NCI-H2227 (cell line): Measurements from ENCODE around the gene DNAJC15.

ENCODE experiments used
- DNase-seq: peaks from one replicate; lab custom pipeline; 2025; ENCODE audit not compliant: unreplicated experiment; lab: John Stamatoyannopoulos, UW

The DNAJC15 gene

DNA sequence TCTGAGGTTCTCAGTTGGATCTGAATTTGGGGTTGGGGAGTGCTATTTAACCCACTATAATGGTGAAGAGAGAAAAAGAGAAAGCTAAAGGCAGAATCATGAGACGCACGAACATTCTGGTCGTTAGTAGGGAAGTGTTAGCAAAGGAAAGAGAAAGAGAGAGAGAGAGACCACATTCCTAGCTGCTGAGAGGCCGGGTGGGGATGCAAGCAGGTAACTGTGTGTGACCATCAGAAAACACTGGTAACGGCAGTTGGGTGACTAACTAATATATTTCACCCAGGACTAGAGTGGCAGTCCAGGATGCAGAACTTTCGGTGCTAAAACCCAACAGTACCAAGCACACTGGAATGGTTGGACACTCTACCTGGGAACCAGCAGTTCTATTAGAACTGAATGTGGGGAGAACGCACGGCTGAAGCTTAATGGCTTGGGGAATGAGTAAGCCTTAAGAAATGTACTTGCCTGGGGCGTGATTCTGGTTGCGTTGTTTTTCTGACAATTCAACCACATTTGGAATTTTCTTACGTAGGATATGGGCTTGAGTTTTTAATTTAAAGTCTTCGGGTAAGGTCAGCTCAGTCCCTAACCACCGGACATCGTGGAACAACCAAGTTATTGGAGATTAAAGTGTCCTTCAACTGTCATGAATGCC lies 130.2 kb downstream of the DNAJC15 start:
- DNase-seq: no peak

DNA sequence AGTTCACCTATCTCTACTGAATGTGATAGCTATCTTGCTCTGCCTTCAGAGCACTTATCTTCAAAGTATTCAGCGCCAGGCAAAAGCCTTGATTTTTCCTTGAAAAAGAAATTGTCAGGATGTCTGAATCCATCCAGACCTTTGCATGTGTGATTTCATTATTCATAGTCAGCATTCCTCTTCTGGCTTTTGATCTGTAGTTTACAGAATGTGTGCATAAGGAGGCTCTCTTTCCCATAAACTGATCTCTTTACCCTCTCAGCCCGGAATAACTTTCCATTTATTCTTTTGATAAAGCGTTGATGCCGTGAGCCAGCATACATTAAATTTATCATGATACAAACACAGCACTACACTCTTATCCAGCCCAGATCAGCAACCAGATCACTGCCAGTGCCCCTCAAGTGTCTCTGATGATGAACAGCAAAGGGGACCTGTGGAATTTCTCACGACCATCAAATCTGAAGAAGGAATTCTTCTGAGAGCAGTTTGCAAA lies 130.8 kb downstream of the DNAJC15 start:
- DNase-seq: no peak

DNA sequence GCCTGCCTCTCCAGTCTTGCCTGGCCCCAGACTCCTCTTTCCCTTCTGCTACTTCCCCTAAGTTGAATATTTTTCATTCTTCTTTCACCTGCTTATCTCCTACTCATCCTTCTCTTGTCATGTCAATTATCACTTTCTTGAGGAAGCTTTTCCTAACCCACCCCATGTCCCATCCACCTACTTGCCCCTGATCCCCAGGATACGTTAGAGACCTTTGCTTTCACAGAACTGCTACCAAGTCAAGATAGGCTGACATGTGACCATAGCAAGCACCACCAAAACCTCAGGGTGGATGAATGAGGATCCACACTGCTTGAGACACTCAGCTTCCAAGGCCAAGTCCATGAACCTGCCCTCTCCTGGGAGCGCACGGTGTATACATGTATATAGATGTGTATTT lies 131.5 kb downstream of the DNAJC15 start:
- no peak for DNase-seq

DNA sequence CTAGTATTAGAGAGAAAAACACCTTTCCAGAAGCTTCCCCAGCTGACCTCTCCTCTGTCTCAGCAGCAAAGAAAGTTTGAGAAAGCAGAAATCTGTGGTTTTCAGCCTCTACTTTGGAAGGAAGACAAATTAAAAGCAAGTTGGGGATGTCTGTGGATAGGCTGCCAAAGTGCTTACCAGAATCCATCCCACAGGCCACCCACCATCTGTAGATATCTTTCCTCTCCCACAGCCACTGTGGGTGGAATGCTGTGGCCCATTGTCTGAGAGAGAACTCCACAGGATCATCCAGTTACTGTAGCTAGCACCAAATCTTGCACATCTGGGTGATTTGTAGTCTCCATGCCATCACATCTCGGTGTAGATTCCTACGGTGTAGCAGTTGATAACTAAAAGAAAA lies 133.5 kb downstream of the DNAJC15 start:
- DNase-seq: no peak

DNA sequence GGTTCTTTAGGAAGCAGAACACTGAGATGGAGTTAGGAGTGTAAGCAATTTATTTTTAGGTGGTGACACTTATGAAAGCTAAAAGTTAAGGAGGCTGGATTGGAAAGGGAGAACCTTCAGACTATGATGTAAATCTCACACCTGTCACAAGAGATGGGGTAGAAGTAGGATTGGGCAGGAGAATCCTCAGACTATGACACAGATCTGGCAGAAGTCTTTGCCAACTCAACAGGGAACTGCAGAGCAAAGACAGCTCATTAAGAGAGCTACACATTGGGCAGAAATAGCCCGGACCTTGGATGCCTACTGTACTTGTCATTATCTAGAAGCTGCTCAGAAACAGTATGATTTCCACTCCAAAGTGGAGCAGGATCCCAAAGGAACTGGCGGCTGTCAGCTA lies 134.4 kb downstream of the DNAJC15 start:
- DNase-seq: no peak

DNA sequence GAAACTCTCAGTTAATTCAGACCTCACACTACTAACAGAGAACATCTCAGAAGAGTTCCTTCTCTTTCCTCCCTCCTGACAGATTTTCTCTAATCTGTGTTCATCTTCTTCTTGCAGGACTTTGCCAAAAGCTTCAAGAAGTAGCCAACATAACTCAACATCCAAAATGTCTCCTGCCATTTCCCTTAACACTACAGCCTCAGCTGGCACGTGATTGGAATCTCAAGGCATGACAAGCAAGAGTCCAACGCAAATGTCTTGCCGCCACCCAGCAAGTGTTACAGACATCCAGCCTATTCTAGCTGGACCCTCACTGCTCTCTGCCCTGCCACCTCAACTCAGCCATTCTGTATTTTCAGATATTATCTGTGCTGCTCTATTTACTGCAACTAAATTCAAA lies 135.1 kb downstream of the DNAJC15 start:
- DNase-seq: no peak

DNA sequence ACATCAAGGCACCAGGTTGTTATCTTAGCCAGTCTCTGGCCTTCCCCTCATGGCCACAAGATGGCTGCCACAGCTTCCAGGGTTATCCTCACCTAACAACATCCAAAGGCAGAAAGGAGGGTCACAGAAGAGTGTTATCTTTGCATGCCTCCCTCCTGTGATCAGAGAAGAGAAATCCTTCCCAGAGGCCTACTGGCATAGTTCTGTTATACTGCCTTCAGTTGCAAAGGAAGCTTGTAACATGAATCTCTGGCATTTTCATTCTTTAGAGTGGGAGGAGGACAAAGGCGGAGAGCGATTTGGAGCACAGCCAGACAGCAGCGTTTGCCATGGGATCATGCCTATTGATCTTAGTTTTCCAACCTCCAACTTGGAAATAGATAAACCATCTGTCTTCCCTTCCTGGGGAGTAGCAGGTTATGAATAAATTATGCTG lies 135.7 kb downstream of the DNAJC15 start:
- no peak for DNase-seq
